ENCODE data around the gene IL17RC.

DNA sequence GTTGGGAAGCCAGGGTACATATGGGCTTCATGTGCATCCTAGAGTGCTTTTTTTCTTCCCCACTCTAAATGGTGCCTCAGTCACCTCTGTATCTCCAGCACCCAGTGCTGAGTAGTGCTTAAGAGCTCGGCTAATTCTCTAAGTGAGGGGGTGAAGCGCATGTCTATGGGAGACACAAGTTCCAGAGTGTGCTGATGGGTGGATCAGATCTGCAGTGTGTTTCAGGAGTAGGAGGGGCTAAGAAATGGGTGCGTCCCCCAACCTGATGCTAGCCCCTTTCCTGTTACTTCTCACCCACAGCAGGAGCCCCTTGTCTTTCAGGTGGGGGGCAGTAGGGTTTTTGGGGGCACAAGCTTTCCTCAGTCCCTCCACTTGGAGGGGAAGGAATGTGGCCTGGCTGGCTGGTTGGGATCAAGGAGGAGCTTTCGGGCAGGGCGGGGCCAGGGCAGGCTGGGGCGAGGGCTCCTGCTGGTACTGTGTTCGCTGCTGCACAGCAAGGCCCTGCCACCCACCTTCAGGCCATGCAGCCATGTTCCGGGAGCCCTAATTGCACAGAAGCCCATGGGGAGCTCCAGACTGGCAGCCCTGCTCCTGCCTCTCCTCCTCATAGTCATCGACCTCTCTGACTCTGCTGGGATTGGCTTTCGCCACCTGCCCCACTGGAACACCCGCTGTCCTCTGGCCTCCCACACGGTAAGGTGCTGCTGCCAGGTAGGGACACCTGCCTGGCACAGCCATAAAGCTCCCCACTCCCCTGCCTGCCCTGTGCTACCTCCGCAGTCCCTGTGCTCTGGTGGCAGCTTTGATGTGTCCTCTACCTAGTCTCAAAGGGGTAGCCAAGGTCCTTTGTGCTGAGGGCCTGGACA, 14.3 kb upstream of the IL17RC start, which contains the start of gene IL17RE:
- TF ChIP-seq, protein P1, sequence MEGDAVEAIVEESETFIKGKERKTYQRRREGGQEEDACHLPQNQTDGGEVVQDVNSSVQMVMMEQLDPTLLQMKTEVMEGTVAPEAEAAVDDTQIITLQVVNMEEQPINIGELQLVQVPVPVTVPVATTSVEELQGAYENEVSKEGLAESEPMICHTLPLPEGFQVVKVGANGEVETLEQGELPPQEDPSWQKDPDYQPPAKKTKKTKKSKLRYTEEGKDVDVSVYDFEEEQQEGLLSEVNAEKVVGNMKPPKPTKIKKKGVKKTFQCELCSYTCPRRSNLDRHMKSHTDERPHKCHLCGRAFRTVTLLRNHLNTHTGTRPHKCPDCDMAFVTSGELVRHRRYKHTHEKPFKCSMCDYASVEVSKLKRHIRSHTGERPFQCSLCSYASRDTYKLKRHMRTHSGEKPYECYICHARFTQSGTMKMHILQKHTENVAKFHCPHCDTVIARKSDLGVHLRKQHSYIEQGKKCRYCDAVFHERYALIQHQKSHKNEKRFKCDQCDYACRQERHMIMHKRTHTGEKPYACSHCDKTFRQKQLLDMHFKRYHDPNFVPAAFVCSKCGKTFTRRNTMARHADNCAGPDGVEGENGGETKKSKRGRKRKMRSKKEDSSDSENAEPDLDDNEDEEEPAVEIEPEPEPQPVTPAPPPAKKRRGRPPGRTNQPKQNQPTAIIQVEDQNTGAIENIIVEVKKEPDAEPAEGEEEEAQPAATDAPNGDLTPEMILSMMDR (IDR thresholded peaks at IDR 0.05; ENCODE audit: low read length), result no peak
- no peak for TF ChIP-seq EZH2 (IDR thresholded peaks at IDR 0.05; ENCODE audit: borderline replicate concordance, low read length)
